ENCODE results near the gene PLOD2.

Gene PLOD2

GRCh38 chr3:146092230-146092629, 68.8 kb downstream of the PLOD2 start:
- Mint-ChIP-seq H3K4me1 (peaks cover 14% of the 10 kb centered on the region), H3K4me3 (no peak overlapping the region), H3K27ac (peak overlapping the region; percentile 16 to 67 (median 46)), H3K36me3 (ENCODE audit: low read depth) (peaks cover 19% of the 10 kb centered on the region), H3K27me3 (ENCODE audit: low read depth) (no peaks in the 10 kb centered on the region), H3K9me3 (peaks cover 4% of the 10 kb centered on the region)
- no peak for TF ChIP-seq CTCF (IDR thresholded peaks at IDR 0.05; ENCODE audit: unreplicated experiment in 3 of 3)

- H3K4me1 Mint-ChIP-seq: peaks cover 14% of the 10 kb centered on the region
- H3K27me3 Mint-ChIP-seq (ENCODE audit: low read depth): no peaks in the 10 kb centered on the region
- TF ChIP-seq CTCF (IDR thresholded peaks at IDR 0.05; ENCODE audit: unreplicated experiment in 3 of 3): no peak
- H3K36me3 Mint-ChIP-seq (ENCODE audit: low read depth): peaks cover 19% of the 10 kb centered on the region
- H3K9me3 Mint-ChIP-seq: peaks cover 4% of the 10 kb centered on the region
- no peak overlapping the region for H3K4me3 Mint-ChIP-seq
- peak overlapping the region in 2 of 3 experiments; percentile 61 to 77 for H3K27ac Mint-ChIP-seq
These were observed 69.6 kb downstream of the PLOD2 start for GRCh38 chr3:146091397-146091796.

GRCh38 chr3:146090521-146090920, 70.5 kb downstream of the PLOD2 start:
- no peaks in the 10 kb centered on the region for H3K27me3 Mint-ChIP-seq (ENCODE audit: low read depth)
- H3K9me3 Mint-ChIP-seq: peaks cover 3% of the 10 kb centered on the region
- H3K4me1 Mint-ChIP-seq: peaks cover 14% of the 10 kb centered on the region
- no peak for TF ChIP-seq CTCF (IDR thresholded peaks at IDR 0.05; ENCODE audit: unreplicated experiment in 3 of 3)
- no peak overlapping the region for H3K4me3 Mint-ChIP-seq
- H3K36me3 Mint-ChIP-seq (ENCODE audit: low read depth): peaks cover 21% of the 10 kb centered on the region
- H3K27ac Mint-ChIP-seq: peak overlapping the region; percentile 37 to 77 (median 61)

GRCh38 chr3:146088840-146089239, 72.1 kb downstream of the PLOD2 start:
- H3K27me3 Mint-ChIP-seq (ENCODE audit: low read depth): no peaks in the 10 kb centered on the region
- TF ChIP-seq CTCF (IDR thresholded peaks at IDR 0.05; ENCODE audit: unreplicated experiment in 3 of 3): no peak
- H3K9me3 Mint-ChIP-seq: no peaks in the 10 kb centered on the region
- no peak overlapping the region for H3K4me3 Mint-ChIP-seq
- H3K36me3 Mint-ChIP-seq (ENCODE audit: low read depth): peaks cover 9% of the 10 kb centered on the region
- H3K27ac Mint-ChIP-seq: no peak overlapping the region
- peaks cover 9% of the 10 kb centered on the region for H3K4me1 Mint-ChIP-seq

GRCh38 chr3:146087116-146087515, 73.9 kb downstream of the PLOD2 start:
- TF ChIP-seq CTCF (IDR thresholded peaks at IDR 0.05; ENCODE audit: unreplicated experiment in 3 of 3): no peak
- Mint-ChIP-seq H3K36me3 (ENCODE audit: low read depth) (peaks cover 9% of the 10 kb centered on the region), H3K9me3 (no peaks in the 10 kb centered on the region), H3K27me3 (ENCODE audit: low read depth) (no peaks in the 10 kb centered on the region), H3K27ac (no peak overlapping the region), H3K4me3 (no peak overlapping the region), H3K4me1 (peaks cover 8% of the 10 kb centered on the region)

GRCh38 chr3:146086211-146086610, 74.8 kb downstream of the PLOD2 start:
- H3K36me3 Mint-ChIP-seq (ENCODE audit: low read depth): peaks cover 9% of the 10 kb centered on the region
- H3K9me3 Mint-ChIP-seq: no peaks in the 10 kb centered on the region
- TF ChIP-seq CTCF (IDR thresholded peaks at IDR 0.05; ENCODE audit: unreplicated experiment in 3 of 3): no peak
- no peaks in the 10 kb centered on the region for H3K27me3 Mint-ChIP-seq (ENCODE audit: low read depth)
- peaks cover 8% of the 10 kb centered on the region for H3K4me1 Mint-ChIP-seq
- no peak overlapping the region for H3K4me3 Mint-ChIP-seq
- H3K27ac Mint-ChIP-seq: no peak overlapping the region

All from nephron (organoid).